ENCODE data around the gene TPD52L1. TPM values are rescaled to one million over a fixed set of nuclear protein-coding genes. Genes with fewer than 3 reads are reported as not detected.

The TPD52L1 gene
- total and polyA plus RNA-seq, 2 of the 4 experiments (the other 2 are of a cell fraction) = 10.2 to 13.5 TPM

DNA sequence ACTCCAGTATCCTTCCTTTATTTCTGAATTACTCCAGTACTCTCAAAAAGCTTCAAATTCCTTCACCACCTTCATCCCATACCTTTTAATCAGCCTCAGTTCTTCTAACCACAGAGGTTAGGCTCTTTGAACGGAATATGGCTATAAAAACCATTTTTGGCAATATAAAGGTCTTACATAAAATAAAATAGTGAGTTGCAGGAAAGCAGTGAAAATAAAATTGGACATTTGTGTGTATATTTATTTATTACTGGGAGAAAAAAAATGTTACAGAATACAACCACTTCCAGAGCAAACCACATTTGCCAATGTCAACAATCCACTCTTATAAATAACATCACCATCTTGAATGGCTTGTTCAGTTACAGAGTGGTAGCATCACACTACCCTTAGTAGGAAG, 140.5 kb downstream of the TPD52L1 start:
- Histone ChIP-seq H3K4me2 (ENCODE audit: low read depth, low read length) (no peak overlapping the region), H3K36me3 (ENCODE audit: control insufficient read depth, insufficient read depth, low read length) (peaks cover 27% of the 10 kb centered on the region), H4K91ac (ENCODE audit: insufficient read depth, low read depth, low read length) (no peak overlapping the region), H3K9ac (ENCODE audit: low read depth, low read length) (no peak overlapping the region), H3K9me3 (ENCODE audit: control insufficient read depth, insufficient read depth, low read length) (no peaks in the 10 kb centered on the region), H2AK9ac (replicated peaks; ENCODE audit: low read depth, low read length, poor library complexity) (no peak overlapping the region), H2AFZ (replicated peaks; ENCODE audit: low read length, poor library complexity) (no peak overlapping the region), H3K56ac (ENCODE audit: extremely low read depth, insufficient read depth, low read length) (no peak overlapping the region), H3K27me3 (ENCODE audit: control insufficient read depth, insufficient read depth, low read length) (no peaks in the 10 kb centered on the region), H3K4me3 (ENCODE audit: insufficient read depth, low read depth, low read length) (no peak overlapping the region), H3K9me1 (ENCODE audit: insufficient read depth, low read length) (peaks cover 4% of the 10 kb centered on the region; the same call in 1 of the 2 replicates), H3K79me1 (ENCODE audit: low read depth in 1 of 2, low read length in 2 of 2) (peaks cover 17 to 21% of the 10 kb centered on the region in 2 experiments; a peak in 3 of 4 replicates), H3K4ac (ENCODE audit: low read depth, low read length) (no peak overlapping the region), H4K5ac (ENCODE audit: low read depth, low read length) (no peak overlapping the region), H3K27ac (ENCODE audit: insufficient read depth, low read length) (no peak overlapping the region), H4K20me1 (ENCODE audit: insufficient read depth, low read length) (no peaks in the 10 kb centered on the region), H2BK15ac (ENCODE audit: low read depth, low read length) (no peak overlapping the region), H2AK5ac (ENCODE audit: low read depth, low read length) (no peak overlapping the region), H2BK120ac (ENCODE audit: low read depth, low read length) (no peak overlapping the region), H3K23ac (ENCODE audit: low read depth, low read length) (no peak overlapping the region), H3K14ac (replicated peaks; ENCODE audit: low read depth, low read length) (no peak overlapping the region), H2BK20ac (ENCODE audit: low read depth, low read length) (no peak overlapping the region), H3K18ac (ENCODE audit: low read depth, low read length) (no peak overlapping the region), H3K4me1 (ENCODE audit: control insufficient read depth, insufficient read depth, low read length) (0 out of 2 replicates have a peak, but pooled peaks cover 2% of the 10 kb centered on the region), H2BK5ac (ENCODE audit: low read depth, low read length, poor library complexity, severe bottlenecking) (no peak overlapping the region), H4K8ac (ENCODE audit: low read depth in 2 of 2, low read length in 2 of 2) (no peak overlapping the region)
- BruUV-seq (replicated peaks) = no TSS peak
- intact Hi-C loops (cut with micrococcal nuclease) = no loop called here
- DNase-seq (no peak), ATAC-seq (ENCODE audit: low read depth) (no peak)
- ChIA-PET CTCF (no interaction called here), POLR2A (ENCODE audit: unreplicated experiment) (no interaction called here)
- TF ChIP-seq MAZ (IDR thresholded peaks at IDR 0.05; ENCODE audit: borderline replicate concordance, low read depth, low read length) (no peak), BHLHE40 (IDR thresholded peaks at IDR 0.05; ENCODE audit: low read depth, low read length) (no peak), RFX5 (IDR thresholded peaks at IDR 0.05; ENCODE audit: low read depth, low read length) (no peak), MXI1 (IDR thresholded peaks at IDR 0.05; ENCODE audit: borderline replicate concordance, low read depth, low read length) (no peak), RAD21 (IDR thresholded peaks at IDR 0.05; ENCODE audit: low read length) (no peak), CHD1 (IDR thresholded peaks at IDR 0.05; ENCODE audit: low read depth, low read length) (no peak), POLR2A (IDR thresholded peaks at IDR 0.05; ENCODE audit: low read depth, low read length) (no peak), MAFK (IDR thresholded peaks at IDR 0.05; ENCODE audit: low read depth, low read length) (no peak), RCOR1 (IDR thresholded peaks at IDR 0.05; ENCODE audit: insufficient replicate concordance, low read length) (no peak), CEBPB (IDR thresholded peaks at IDR 0.05; ENCODE audit: low read depth, low read length) (no peak), FOS (IDR thresholded peaks at IDR 0.05; ENCODE audit: low read depth, low read length) (no peak), NFE2L2 (IDR thresholded peaks at IDR 0.05; ENCODE audit: low read depth, low read length) (no peak), SMC3 (IDR thresholded peaks at IDR 0.05; ENCODE audit: low read depth, low read length) (no peak)
- TF ChIP-seq, protein P1, sequence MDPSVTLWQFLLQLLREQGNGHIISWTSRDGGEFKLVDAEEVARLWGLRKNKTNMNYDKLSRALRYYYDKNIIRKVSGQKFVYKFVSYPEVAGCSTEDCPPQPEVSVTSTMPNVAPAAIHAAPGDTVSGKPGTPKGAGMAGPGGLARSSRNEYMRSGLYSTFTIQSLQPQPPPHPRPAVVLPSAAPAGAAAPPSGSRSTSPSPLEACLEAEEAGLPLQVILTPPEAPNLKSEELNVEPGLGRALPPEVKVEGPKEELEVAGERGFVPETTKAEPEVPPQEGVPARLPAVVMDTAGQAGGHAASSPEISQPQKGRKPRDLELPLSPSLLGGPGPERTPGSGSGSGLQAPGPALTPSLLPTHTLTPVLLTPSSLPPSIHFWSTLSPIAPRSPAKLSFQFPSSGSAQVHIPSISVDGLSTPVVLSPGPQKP (IDR thresholded peaks at IDR 0.05; ENCODE audit: borderline replicate concordance, low read depth, low read length) = no peak
- TF ChIP-seq, protein P2, sequence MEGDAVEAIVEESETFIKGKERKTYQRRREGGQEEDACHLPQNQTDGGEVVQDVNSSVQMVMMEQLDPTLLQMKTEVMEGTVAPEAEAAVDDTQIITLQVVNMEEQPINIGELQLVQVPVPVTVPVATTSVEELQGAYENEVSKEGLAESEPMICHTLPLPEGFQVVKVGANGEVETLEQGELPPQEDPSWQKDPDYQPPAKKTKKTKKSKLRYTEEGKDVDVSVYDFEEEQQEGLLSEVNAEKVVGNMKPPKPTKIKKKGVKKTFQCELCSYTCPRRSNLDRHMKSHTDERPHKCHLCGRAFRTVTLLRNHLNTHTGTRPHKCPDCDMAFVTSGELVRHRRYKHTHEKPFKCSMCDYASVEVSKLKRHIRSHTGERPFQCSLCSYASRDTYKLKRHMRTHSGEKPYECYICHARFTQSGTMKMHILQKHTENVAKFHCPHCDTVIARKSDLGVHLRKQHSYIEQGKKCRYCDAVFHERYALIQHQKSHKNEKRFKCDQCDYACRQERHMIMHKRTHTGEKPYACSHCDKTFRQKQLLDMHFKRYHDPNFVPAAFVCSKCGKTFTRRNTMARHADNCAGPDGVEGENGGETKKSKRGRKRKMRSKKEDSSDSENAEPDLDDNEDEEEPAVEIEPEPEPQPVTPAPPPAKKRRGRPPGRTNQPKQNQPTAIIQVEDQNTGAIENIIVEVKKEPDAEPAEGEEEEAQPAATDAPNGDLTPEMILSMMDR (conservative IDR thresholded peaks at IDR 0.05; ENCODE audit: low read depth, low read length) = no peak
- TF ChIP-seq, protein P3, sequence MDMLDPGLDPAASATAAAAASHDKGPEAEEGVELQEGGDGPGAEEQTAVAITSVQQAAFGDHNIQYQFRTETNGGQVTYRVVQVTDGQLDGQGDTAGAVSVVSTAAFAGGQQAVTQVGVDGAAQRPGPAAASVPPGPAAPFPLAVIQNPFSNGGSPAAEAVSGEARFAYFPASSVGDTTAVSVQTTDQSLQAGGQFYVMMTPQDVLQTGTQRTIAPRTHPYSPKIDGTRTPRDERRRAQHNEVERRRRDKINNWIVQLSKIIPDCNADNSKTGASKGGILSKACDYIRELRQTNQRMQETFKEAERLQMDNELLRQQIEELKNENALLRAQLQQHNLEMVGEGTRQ (IDR thresholded peaks at IDR 0.05; ENCODE audit: low read depth, low read length) = no peak
- in situ Hi-C loops (cut with MboI; ENCODE audit: low sequenced_read_pairs) = no loop called here
- WGBS, 2 experiments (ENCODE audit: extremely low coverage in 2 of 2, insufficient read length in 1 of 2) = no CpG with 5 or more reads among the region's 1 CpG
- dilution Hi-C loops (cut with HindIII; ENCODE audit: low sequenced_read_pairs, unreplicated experiment) = no loop called here

Measured in IMR-90 (cell line).